Activated CD4-positive, alpha-beta T cell treated with anti-CD3 and anti-CD28 coated beads, Interleukin-2, amount 10 ng/mL, durations not matched to agents 7 days and 5 days (primary cell): ENCODE results near the gene TENM3. TPM values are rescaled to one million over a fixed set of nuclear protein-coding genes. Genes with fewer than 3 reads are reported as not detected.

Experiments
- CTCF ChIA-PET: fragments of 350-600 bp; sonication (Branson Sonifier 250); formaldehyde crosslinking; loops from one replicate; lab custom pipeline; 2021; ENCODE audit warnings: antibody characterized with exemption; lab: Charles Lee
- POLR2A ChIA-PET: fragments of 350-600 bp; sonication (Branson Sonifier 250); formaldehyde crosslinking; loops from one replicate; lab custom pipeline; 2021; ENCODE audit warnings: antibody characterized with exemption; lab: Charles Lee
- DNase-seq: peaks from one replicate; pipeline ENCODE4 v3.0.0-alpha.2; 2020
- H3K27ac Mint-ChIP-seq: one replicate; pipeline ENCODE4 v1.8.0; 2021; ENCODE audit warnings: mild to moderate bottlenecking, moderate library complexity, mixed read lengths
- H3K27me3 Mint-ChIP-seq: one replicate; pipeline ENCODE4 v1.8.0; 2021; ENCODE audit warnings: mixed read lengths
- H3K36me3 Mint-ChIP-seq: one replicate; pipeline ENCODE4 v1.8.0; 2021; ENCODE audit warnings: low read depth, mixed read lengths
- H3K4me1 Mint-ChIP-seq: one replicate; pipeline ENCODE4 v1.8.0; 2021; ENCODE audit warnings: mixed read lengths
- H3K4me3 Mint-ChIP-seq: one replicate; pipeline ENCODE4 v1.8.0; 2021; ENCODE audit warnings: mild to moderate bottlenecking, moderate library complexity, mixed read lengths
- H3K9me3 Mint-ChIP-seq: one replicate; pipeline ENCODE4 v1.8.0; 2021; ENCODE audit warnings: mixed read lengths
- total RNA-seq, 2 experiments: library from RNA; stranded (reverse); gene quantifications; one replicate each; pipeline ENCODE4 v1.2.3, GENCODE V29; 2021

The TENM3 gene
- total RNA-seq, 2 experiments from 2014 or later = not detected

GRCh38 chr4:182831376-182831775 lies 588.2 kb downstream of the TENM3 start:
- Mint-ChIP-seq H3K27me3 (peaks cover 5% of the 10 kb centered on the region), H3K27ac (no peak overlapping the region)
- POLR2A ChIA-PET = no interaction called here

DNA sequence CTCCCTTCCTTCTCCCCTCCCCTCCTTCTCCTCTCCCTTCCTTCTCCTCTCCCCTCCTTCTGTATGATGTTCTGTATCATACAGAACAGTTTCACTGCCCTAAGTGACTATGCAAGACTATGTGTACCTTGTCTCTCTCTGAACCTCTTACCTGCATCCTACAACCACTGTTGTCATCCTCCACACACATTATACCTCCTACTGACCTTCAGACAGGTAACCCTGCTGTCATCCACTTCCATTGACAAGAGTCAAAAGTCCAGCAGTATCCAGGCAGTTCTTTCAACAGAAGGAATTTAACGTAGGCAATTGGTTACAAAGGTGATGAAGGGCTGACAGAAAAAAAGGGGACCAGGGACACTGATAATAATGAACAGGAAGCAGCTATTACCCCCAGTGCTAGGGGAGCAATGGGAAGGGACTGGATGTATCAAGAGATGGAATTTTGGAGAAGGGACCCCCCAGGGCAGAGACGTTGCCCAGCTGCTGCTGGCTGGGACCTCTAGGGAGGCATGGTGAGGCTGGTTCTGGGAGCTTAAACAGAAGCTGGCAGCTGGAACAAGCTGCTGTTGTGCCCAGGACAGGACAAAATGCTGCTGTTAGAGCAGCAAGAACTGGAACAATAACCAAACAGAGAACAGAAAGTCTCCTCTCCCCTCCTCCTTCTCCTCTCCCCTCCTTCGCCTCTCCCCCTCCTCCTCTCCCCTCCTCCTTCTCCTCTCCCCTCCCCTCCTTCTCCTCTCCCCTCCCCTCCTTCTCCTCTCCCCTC lies 589.3 kb downstream of the TENM3 start:
- H3K27me3 Mint-ChIP-seq = peaks cover 5% of the 10 kb centered on the region
- no peak overlapping the region for H3K27ac Mint-ChIP-seq
- H3K4me3 Mint-ChIP-seq = no peak overlapping the region
- no peaks in the 10 kb centered on the region for H3K36me3 Mint-ChIP-seq
- H3K9me3 Mint-ChIP-seq = no peaks in the 10 kb centered on the region
- H3K4me1 Mint-ChIP-seq = no peaks in the 10 kb centered on the region
- ChIA-PET POLR2A (no interaction called here), CTCF (no interaction called here)
- DNase-seq = no peak

More at GRCh38 chr4:182831376-182831775, 588.2 kb downstream of the TENM3 start:
- Mint-ChIP-seq H3K4me3 (no peak overlapping the region), H3K36me3 (no peaks in the 10 kb centered on the region), H3K9me3 (no peaks in the 10 kb centered on the region), H3K4me1 (peaks cover 6% of the 10 kb centered on the region)
- CTCF ChIA-PET = interaction anchor here (0.6 kb wide), 1 partner anchor 14 kb away, joined by 4 read pairs; no protein-coding TSS in a partner anchor
- no peak for DNase-seq

DNA sequence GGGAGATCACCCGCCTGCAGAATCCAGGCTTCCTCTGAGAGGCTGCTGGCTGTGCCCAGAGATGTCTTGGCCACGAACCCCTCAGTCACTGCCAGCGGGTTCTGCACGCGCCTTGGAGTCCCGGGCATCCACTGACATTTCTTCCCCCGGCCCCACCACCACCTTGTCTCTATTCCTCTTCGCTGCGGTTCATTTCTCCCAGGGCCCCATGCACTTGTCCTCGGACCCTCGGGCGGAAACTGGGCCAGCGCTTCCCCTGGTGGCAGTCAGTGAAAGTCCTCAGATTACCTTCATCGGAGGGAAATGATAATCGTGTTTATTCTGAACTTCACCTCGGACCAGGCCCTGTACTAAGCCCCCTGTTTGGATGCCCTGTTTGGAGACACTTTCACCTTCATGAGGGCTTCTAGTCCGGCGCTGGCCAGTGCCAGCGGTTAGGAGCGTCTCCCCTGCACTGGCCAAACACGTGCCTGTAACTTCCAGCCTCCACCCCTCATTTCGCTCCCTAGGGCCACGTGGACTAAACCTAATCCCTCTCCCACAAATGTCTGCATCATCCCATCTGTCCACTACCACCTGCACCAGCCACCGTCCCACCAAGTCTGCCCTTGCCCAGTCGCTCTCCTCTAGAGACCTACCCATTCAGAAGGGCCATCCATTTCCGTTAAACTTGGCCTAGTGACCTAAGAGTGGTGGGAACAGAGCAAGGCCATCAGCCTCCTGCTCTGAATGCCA lies 592.0 kb downstream of the TENM3 start:
- Mint-ChIP-seq H3K27ac (no peak overlapping the region), H3K4me1 (no peaks in the 10 kb centered on the region), H3K36me3 (no peaks in the 10 kb centered on the region), H3K4me3 (no peak overlapping the region), H3K9me3 (no peaks in the 10 kb centered on the region), H3K27me3 (peaks cover 5% of the 10 kb centered on the region)
- DNase-seq = no peak
- ChIA-PET CTCF (no interaction called here), POLR2A (no interaction called here)

GRCh38 chr4:182837831-182838230 lies 594.6 kb downstream of the TENM3 start:
- H3K27me3 Mint-ChIP-seq = no peaks in the 10 kb centered on the region
- no peak overlapping the region for H3K4me3 Mint-ChIP-seq
- CTCF ChIA-PET = no interaction called here
- no peaks in the 10 kb centered on the region for H3K36me3 Mint-ChIP-seq
- H3K27ac Mint-ChIP-seq = no peak overlapping the region
- DNase-seq = no peak
- H3K9me3 Mint-ChIP-seq = no peaks in the 10 kb centered on the region
- H3K4me1 Mint-ChIP-seq = no peaks in the 10 kb centered on the region
- POLR2A ChIA-PET = no interaction called here

GRCh38 chr4:182838535-182838934 lies 595.3 kb downstream of the TENM3 start:
- POLR2A ChIA-PET = no interaction called here
- H3K9me3 Mint-ChIP-seq = no peaks in the 10 kb centered on the region
- no peak overlapping the region for H3K27ac Mint-ChIP-seq
- no peaks in the 10 kb centered on the region for H3K36me3 Mint-ChIP-seq
- CTCF ChIA-PET = interaction anchor here (0.8 to 1.5 kb wide), 2 partner anchors 16 to 17 kb away, joined by 3 read pairs; no protein-coding TSS in a partner anchor
- H3K4me3 Mint-ChIP-seq = no peak overlapping the region
- no peaks in the 10 kb centered on the region for H3K27me3 Mint-ChIP-seq
- no peak for DNase-seq
- H3K4me1 Mint-ChIP-seq = no peaks in the 10 kb centered on the region

DNA sequence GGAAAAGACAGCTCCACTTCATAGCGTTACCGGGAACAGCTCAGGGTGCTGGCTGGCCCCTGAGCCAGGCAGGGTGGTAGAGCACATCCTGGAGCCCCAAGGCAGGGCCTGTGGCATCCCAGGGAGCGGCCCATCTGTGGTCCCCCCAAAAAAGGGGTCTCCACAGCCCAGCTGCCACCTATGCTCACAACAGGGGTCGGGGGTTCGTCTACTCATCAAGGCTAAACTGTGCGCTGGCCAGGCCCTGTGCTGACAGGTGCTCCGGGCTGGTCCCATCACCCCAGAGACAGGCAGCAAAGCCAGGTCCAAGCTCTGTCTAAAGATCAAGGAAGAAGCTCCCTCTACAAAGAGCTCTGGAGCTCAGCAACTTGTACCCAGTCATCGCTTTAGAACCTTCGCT lies 596.1 kb downstream of the TENM3 start:
- CTCF ChIA-PET = interaction anchor here (0.8 to 1.5 kb wide), 2 partner anchors 17 kb away, joined by 3 read pairs; no protein-coding TSS in a partner anchor
- POLR2A ChIA-PET = no interaction called here
- Mint-ChIP-seq H3K27ac (no peak overlapping the region), H3K36me3 (no peaks in the 10 kb centered on the region), H3K4me1 (no peaks in the 10 kb centered on the region), H3K9me3 (no peaks in the 10 kb centered on the region), H3K4me3 (no peak overlapping the region), H3K27me3 (no peaks in the 10 kb centered on the region)
- no peak for DNase-seq

- no peaks in the 10 kb centered on the region for H3K9me3 Mint-ChIP-seq
- H3K27me3 Mint-ChIP-seq = no peaks in the 10 kb centered on the region
- ChIA-PET CTCF (no interaction called here), POLR2A (no interaction called here)
- no peak overlapping the region for H3K27ac Mint-ChIP-seq
- H3K4me1 Mint-ChIP-seq = no peaks in the 10 kb centered on the region
- no peak overlapping the region for H3K4me3 Mint-ChIP-seq
- no peaks in the 10 kb centered on the region for H3K36me3 Mint-ChIP-seq
- no peak for DNase-seq
Measured at GRCh38 chr4:182840108-182840507, 596.9 kb downstream of the TENM3 start.

- no peaks in the 10 kb centered on the region for H3K4me1 Mint-ChIP-seq
- no peak for DNase-seq
- ChIA-PET POLR2A (no interaction called here), CTCF (no interaction called here)
- no peaks in the 10 kb centered on the region for H3K27me3 Mint-ChIP-seq
- no peak overlapping the region for H3K4me3 Mint-ChIP-seq
- H3K27ac Mint-ChIP-seq = no peak overlapping the region
- no peaks in the 10 kb centered on the region for H3K9me3 Mint-ChIP-seq
- H3K36me3 Mint-ChIP-seq = no peaks in the 10 kb centered on the region
Measured at GRCh38 chr4:182842104-182842600, 599.0 kb downstream of the TENM3 start.

DNA sequence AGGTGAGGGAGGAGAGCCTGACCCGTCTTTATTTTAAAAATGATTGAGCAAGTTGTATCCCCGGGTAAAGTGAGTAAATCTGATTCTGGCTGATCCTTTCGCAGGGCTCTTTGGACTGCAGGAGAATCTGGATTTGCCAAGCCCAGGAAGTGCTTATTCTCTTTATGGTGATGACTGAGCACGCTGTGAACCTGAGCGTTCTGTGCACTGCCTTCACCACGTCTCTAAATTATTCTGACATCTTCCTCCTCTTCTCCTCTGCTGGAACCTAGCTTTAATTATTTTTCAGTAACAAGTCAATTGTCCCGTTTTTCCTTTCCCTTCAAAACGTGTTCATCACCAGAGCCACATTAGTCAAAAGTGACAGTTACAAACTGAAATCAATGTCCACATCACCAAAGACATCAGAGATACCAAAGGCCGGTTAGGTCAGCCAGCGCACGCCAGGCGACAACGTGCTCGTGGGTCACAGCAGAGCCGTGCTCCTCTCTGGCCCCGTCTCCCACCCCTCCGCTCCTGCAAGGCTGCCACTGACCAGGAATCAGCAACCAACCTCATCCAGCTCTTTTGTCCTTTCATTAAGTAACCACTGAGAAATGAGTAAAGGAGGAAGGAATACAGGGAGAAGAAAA lies 599.7 kb downstream of the TENM3 start:
- DNase-seq = no peak
- Mint-ChIP-seq H3K27me3 (no peaks in the 10 kb centered on the region), H3K4me3 (no peak overlapping the region), H3K4me1 (no peaks in the 10 kb centered on the region), H3K9me3 (no peaks in the 10 kb centered on the region), H3K27ac (no peak overlapping the region), H3K36me3 (no peaks in the 10 kb centered on the region)
- CTCF ChIA-PET = no interaction called here
- POLR2A ChIA-PET = no interaction called here

- POLR2A ChIA-PET = no interaction called here
- no peak for DNase-seq
- H3K4me1 Mint-ChIP-seq = no peaks in the 10 kb centered on the region
- no peaks in the 10 kb centered on the region for H3K36me3 Mint-ChIP-seq
- H3K4me3 Mint-ChIP-seq = no peak overlapping the region
- no peaks in the 10 kb centered on the region for H3K27me3 Mint-ChIP-seq
- CTCF ChIA-PET = no interaction called here
- no peaks in the 10 kb centered on the region for H3K9me3 Mint-ChIP-seq
- no peak overlapping the region for H3K27ac Mint-ChIP-seq
Measured at GRCh38 chr4:182843808-182844325, 600.7 kb downstream of the TENM3 start.

DNA sequence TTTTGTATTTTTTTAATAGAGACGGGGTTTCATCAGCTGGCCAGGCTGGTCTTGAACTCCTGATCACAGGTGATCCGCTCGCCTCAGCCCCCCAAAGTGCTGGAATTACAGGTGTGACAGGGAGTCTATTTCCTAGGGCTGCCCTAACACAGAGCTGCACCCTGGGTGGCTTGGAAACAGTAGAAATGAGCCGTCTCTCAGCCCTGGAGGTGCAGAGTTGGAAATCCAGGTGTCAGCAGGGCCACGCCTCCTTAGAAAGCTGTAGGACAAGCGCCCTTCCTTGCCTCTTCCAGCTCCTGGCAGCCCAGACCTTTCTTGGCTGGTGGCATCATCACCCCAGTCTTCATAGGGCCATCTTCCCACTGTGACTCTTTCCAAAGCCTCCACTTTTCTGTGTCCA lies 602.4 kb downstream of the TENM3 start:
- no peak overlapping the region for H3K4me3 Mint-ChIP-seq
- ChIA-PET POLR2A (no interaction called here), CTCF (no interaction called here)
- H3K36me3 Mint-ChIP-seq = no peaks in the 10 kb centered on the region
- no peaks in the 10 kb centered on the region for H3K9me3 Mint-ChIP-seq
- no peak overlapping the region for H3K27ac Mint-ChIP-seq
- H3K4me1 Mint-ChIP-seq = no peaks in the 10 kb centered on the region
- no peaks in the 10 kb centered on the region for H3K27me3 Mint-ChIP-seq
- DNase-seq = no peak

DNA sequence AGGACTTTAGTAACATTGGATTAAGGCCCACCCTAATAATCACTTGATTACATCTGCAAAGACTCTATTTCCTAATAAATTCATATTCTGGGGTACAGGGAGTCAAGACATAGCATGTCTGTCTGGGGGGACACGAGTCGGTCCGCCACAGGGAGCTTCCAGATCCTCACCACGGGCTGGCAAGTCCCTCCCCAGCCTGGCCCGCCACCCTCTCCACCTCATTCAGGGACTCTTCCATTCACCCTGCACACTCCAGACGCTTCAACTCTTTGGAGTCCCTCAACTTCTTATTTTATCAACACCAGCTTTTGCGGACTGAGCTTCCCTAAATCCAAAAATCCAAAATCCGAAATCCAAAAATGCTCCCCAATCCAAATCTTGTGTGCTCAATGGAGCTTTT lies 602.8 kb downstream of the TENM3 start:
- Mint-ChIP-seq H3K27me3 (no peaks in the 10 kb centered on the region), H3K36me3 (no peaks in the 10 kb centered on the region), H3K9me3 (no peaks in the 10 kb centered on the region), H3K4me1 (no peaks in the 10 kb centered on the region), H3K27ac (no peak overlapping the region), H3K4me3 (no peak overlapping the region)
- POLR2A ChIA-PET = no interaction called here
- CTCF ChIA-PET = no interaction called here
- no peak for DNase-seq
